K562 (cell line): ENCODE data around the gene GLRX2. TPM values are rescaled to one million over a fixed set of nuclear protein-coding genes. Genes with fewer than 3 reads are reported as not detected.
A peak's percentile ranks its signal among the peaks of the same experiment; 100 is the strongest.

ENCODE experiments used
- AFF4 ChIP-seq: sonication (generic); formaldehyde crosslinking; IDR thresholded peaks from 2 replicates; pipeline ENCODE4 v1.8.0; 2023; ENCODE audit warnings: mild to moderate bottlenecking, missing genetic modification reagents
- CBX1 ChIP-seq: sonication (generic); IDR thresholded peaks from 2 replicates; pipeline ENCODE4 v1.6.1; 2016; ENCODE audit warnings: antibody characterized with exemption, low read depth, mild to moderate bottlenecking
- CEBPG ChIP-seq, 3 experiments: fragments of 200-800 bp in 1 of 3; sonication (Bioruptor generic) in 1 of 3; sonication (generic) in 1 of 3; formaldehyde crosslinking in 1 of 3; IDR thresholded peaks in 2 of 3; conservative IDR thresholded peaks in 1 of 3; 2 replicates each; pipeline versions ENCODE4 v1.6.1 to v1.8.0; 2016 to 2022; ENCODE audit warnings: missing compliant biosample characterization in 2 of 3, missing genetic modification characterization in 2 of 3, mild to moderate bottlenecking in 1 of 3, missing genetic modification reagents in 1 of 3
- DDX20 ChIP-seq: fragments of 450-650 bp; IDR thresholded peaks from 2 replicates; pipeline ENCODE4 v1.6.1; 2016; ENCODE audit warnings: missing genetic modification characterization, low read depth, mild to moderate bottlenecking, missing compliant biosample characterization, moderate library complexity
- E2F1 ChIP-seq: sonication (generic); formaldehyde crosslinking; IDR thresholded peaks from 2 replicates; pipeline ENCODE4 v1.8.1; 2023; ENCODE audit warnings: mild to moderate bottlenecking, missing genetic modification reagents, moderate library complexity
- GABPB1 ChIP-seq: sonication (generic); formaldehyde crosslinking; IDR thresholded peaks from 2 replicates; pipeline ENCODE4 v1.8.0; 2022; ENCODE audit warnings: mild to moderate bottlenecking, missing genetic modification reagents
- HDAC1 ChIP-seq, 2 experiments: fragments of 450-650 bp; IDR thresholded peaks; 2 replicates each; pipeline ENCODE4 v1.6.1; 2016 to 2017; ENCODE audit warnings: inconsistent platforms in 1 of 2, mild to moderate bottlenecking in 1 of 2, moderate library complexity in 1 of 2
- HDAC6 ChIP-seq: IDR thresholded peaks from 2 replicates; pipeline ENCODE4 v1.6.1; 2012; ENCODE audit warnings: low read depth, mild to moderate bottlenecking, control low read depth, inconsistent platforms, low read length, moderate library complexity
- HES1 ChIP-seq: fragments of 450-650 bp; IDR thresholded peaks from 2 replicates; pipeline ENCODE4 v1.6.1; 2016; ENCODE audit warnings: low read depth, mild to moderate bottlenecking, moderate library complexity
- JUN ChIP-seq, 2 experiments: sonication (generic) in 1 of 2; formaldehyde crosslinking in 1 of 2; IDR thresholded peaks; 2 replicates each; pipeline versions ENCODE4 v1.6.1 to v1.8.0; 2012 to 2022; ENCODE audit warnings: borderline replicate concordance in 2 of 2, mild to moderate bottlenecking in 2 of 2, improper control_type of control experiment in 1 of 2, low read depth in 1 of 2, low read length in 1 of 2, missing genetic modification reagents in 1 of 2
- NR1H2 ChIP-seq: sonication (generic); formaldehyde crosslinking; IDR thresholded peaks from 2 replicates; pipeline ENCODE4 v1.4.0; 2020; ENCODE audit warnings: mild to moderate bottlenecking, missing genetic modification reagents
- NRF1 ChIP-seq, 2 experiments: fragments of 450-650 bp; IDR thresholded peaks in 1 of 2; conservative IDR thresholded peaks in 1 of 2; 2 replicates each; pipeline ENCODE4 v1.6.1; 2014; ENCODE audit warnings: mild to moderate bottlenecking in 2 of 2
- TCF7L2 ChIP-seq: fragments of 150-350 bp; IDR thresholded peaks from 2 replicates; pipeline ENCODE4 v1.6.1; 2016; ENCODE audit warnings: low read depth, mild to moderate bottlenecking, low read length, moderate library complexity
- ZNF695 ChIP-seq: fragments of 450-650 bp; formaldehyde crosslinking; IDR thresholded peaks from 2 replicates; pipeline ENCODE4 v1.4.0; 2020; ENCODE audit warnings: mild to moderate bottlenecking, moderate library complexity
- ZNF780A ChIP-seq: fragments of 250-450 bp; sonication (Bioruptor Pico); IDR thresholded peaks from 2 replicates; pipeline ENCODE4 v1.5.0; 2021; ENCODE audit warnings: mild to moderate bottlenecking
- polyA plus RNA-seq, 8 experiments: library from polyadenylated mRNA; depleted of rRNA in 4 of 8; stranded (reverse) in 5 of 8; unstranded in 3 of 8; fragments of >200 nt; fragmentation: Nextera tagmentation in 2 of 8; fragmentation: Illumina TruSeq in 1 of 8; extraction: Ambion mirVana in 2 of 8; extraction: Trizol in 1 of 8; gene quantifications; 2 replicates each; pipeline versions ENCODE4 v1.2.1 to v1.2.3, GENCODE V29; 2011 to 2014; ENCODE audit warnings: inconsistent platforms in 1 of 8, missing spikeins in 1 of 8
- total RNA-seq, 7 experiments: library from RNA; depleted of rRNA in 6 of 7; stranded (reverse); fragments of >200 nt in 6 of 7; fragmentation: Illumina TruSeq in 2 of 7; extraction: Trizol in 2 of 7; gene quantifications; 2 replicates each; pipeline versions ENCODE4 v1.2.1 to v1.2.3, GENCODE V29; 2011 to 2021; ENCODE audit warnings: low replicate concordance in 1 of 7
- TF ChIP-seq, protein P1 (sequence below): fragments of 150-350 bp; conservative IDR thresholded peaks from 2 replicates; pipeline ENCODE4 v1.6.1; 2014; ENCODE audit warnings: low read length

GLRX2 gene
- total and polyA plus RNA-seq, 9 of the 15 experiments (the other 6 are each of a cell fraction or from before 2014, with no cell fraction given), result 13.3 to 82.6 (median 55.1) TPM

DNA sequence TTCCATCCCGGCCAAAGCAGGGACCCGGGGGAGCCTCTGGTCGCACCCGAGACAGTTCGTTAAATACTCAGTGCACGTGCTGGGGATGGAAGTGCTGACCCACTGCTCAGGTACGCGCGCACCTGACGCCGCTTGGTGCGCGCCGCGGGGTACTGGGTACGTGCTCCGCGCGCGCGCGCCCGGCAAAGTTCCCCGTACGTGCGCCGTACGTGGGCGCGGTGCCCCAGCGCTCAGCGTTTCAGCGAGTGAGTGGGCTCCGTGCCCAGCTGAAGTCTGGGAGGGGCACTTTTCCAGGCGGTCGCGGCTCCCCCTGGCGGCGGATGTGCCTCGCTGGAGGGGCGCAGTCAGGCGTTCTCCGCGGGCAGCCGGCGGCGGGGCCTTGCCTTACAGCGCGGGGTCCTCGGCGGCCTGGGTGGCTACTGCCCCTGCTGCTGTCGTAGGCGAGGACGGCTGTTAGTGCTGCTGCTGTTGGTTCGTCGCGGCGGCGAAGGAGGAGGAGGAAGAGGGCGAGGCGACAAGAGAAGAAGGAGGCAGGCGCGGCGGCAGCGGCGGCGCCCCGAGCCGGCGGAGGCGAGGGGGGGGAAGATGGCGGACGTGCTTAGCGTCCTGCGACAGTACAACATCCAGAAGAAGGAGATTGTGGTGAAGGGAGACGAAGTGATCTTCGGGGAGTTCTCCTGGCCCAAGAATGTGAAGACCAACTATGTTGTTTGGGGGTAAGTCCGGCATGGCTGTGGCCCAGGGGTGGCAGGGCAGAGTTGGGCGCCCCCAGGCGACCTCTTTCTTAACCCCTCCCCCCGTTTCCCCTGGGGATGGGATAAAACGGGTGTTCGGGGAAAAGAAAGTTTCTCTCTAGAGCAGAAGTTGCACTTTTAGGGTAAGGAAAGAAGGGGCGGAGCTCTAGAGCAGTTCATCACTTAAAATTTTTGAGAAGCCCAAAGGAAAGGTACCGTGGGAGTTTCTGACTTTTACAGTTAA, 16.7 kb upstream of the GLRX2 start, which contains the start of gene CDC73 (continued):
- TF ChIP-seq DDX20 (tag) (no peak), GABPB1 (peak; percentile 90), AFF4 (peak; percentile 98), HDAC6 (no peak), E2F1 (CRISPR knock-in tag) (peak; percentile 89), CEBPG (CRISPR knock-in tag; IDR thresholded peaks at IDR 0.05) (no peak; the same call in 1 of the 2 replicates), CEBPG (tag; conservative IDR thresholded peaks at IDR 0.05 in 1 of 2, IDR thresholded peaks at IDR 0.05 in 1 of 2) (peak in 1 of 2 experiments; percentile 18; a peak in 1 of 4 replicates), CBX1 (no peak; the same call in 1 of the 2 replicates), HES1 (no peak), ZNF695 (CRISPR knock-in tag) (no peak), NR1H2 (no peak), HDAC1 (IDR thresholded peaks at IDR 0.05) (peak in 1 of 2 experiments; percentile 76; a peak in 2 of 4 replicates), JUN (IDR thresholded peaks at IDR 0.05; ENCODE audit: borderline replicate concordance, low read depth, low read length) (peak; percentile 45; the same call in 1 of the 2 replicates), JUN (CRISPR knock-in tag; IDR thresholded peaks at IDR 0.05; ENCODE audit: borderline replicate concordance) (no peak), ZNF780A (no peak), TCF7L2 (no peak), NRF1 (conservative IDR thresholded peaks at IDR 0.05 in 1 of 2, IDR thresholded peaks at IDR 0.05 in 1 of 2) (peak; percentile 83 to 86)
- TF ChIP-seq, protein P1, sequence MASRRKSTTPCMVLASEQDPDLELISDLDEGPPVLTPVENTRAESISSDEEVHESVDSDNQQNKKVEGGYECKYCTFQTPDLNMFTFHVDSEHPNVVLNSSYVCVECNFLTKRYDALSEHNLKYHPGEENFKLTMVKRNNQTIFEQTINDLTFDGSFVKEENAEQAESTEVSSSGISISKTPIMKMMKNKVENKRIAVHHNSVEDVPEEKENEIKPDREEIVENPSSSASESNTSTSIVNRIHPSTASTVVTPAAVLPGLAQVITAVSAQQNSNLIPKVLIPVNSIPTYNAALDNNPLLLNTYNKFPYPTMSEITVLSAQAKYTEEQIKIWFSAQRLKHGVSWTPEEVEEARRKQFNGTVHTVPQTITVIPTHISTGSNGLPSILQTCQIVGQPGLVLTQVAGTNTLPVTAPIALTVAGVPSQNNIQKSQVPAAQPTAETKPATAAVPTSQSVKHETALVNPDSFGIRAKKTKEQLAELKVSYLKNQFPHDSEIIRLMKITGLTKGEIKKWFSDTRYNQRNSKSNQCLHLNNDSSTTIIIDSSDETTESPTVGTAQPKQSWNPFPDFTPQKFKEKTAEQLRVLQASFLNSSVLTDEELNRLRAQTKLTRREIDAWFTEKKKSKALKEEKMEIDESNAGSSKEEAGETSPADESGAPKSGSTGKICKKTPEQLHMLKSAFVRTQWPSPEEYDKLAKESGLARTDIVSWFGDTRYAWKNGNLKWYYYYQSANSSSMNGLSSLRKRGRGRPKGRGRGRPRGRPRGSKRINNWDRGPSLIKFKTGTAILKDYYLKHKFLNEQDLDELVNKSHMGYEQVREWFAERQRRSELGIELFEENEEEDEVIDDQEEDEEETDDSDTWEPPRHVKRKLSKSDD, result no peak
